T-helper 1 cell (primary cell): ENCODE measurements around the gene DAG1.

ENCODE experiments used
- DNase-seq, 5 donors: peaks; one replicate each; pipeline ENCODE4 v3.0.0-alpha.2; 2012 to 2020

The DAG1 gene

DNA sequence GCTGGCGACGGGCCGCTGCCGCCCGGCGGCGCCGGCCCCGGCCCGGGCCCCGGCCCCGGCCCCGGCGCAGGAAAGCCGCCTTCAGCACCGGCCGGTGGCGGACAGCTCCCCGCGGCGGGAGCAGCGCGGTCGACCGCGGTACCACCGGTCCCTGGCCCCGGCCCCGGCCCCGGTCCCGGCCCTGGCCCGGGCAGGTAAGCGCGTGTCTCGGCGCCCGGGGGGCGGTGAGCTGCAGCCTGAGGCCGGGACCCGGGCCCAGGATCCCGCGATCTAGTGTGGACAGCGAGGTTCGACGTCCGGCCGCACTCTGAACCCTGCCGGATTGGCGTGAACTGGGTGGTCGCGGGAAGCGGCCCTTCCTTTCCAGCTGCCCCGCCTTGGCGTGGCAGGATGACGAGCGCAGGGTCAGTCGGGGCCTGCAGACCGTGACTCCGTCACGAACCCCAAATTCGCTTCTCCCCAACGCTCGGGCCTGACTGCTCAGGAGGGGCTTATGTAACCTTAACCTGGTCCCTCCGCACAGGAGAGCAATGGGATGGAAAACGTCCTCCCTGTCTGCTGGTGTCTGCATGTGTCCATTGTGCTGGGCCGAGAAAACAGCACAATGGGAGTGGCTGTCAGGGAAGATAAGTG is 84.7 kb downstream of the DAG1 start:
- peak in 4 of 5 donors; percentile 17 to 48 (median 30) for DNase-seq

DNA sequence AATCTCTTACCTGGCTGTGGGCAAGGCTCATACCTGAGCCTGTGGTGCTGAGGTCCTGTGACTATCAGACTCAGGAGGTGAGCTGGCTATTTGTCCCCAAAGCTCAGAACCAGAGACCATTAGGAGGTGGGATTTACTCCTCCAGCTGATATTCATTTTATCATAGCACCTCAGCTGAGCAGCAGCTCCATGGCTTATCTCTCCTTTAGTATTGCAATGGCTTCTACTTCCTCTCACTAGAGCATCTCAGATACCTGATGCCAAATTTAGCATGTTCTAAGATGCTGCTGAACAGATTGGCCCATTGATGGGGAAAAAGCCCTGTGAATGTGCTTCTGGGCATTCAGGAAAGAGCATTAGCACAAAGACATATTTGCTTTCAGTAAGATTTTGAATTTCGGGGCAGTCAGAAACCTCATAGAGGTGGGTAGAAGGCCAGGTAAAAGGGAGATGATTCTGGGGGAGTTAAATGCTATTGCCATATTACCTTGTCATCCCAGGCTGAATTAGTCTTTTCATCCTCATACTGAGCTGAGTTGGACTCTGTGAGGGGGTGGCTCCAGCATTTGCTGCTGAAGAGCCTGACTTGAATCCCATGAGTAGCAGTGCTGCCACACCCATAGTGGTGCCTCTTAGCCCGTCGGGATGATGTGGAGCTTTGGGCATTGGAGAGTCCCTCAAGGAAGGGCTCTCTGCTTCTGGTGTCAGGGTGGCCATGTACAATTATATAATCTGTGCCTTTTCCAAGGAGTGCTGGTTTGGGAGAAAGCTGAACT is 86.6 kb downstream of the DAG1 start:
- no peak for DNase-seq

DNA sequence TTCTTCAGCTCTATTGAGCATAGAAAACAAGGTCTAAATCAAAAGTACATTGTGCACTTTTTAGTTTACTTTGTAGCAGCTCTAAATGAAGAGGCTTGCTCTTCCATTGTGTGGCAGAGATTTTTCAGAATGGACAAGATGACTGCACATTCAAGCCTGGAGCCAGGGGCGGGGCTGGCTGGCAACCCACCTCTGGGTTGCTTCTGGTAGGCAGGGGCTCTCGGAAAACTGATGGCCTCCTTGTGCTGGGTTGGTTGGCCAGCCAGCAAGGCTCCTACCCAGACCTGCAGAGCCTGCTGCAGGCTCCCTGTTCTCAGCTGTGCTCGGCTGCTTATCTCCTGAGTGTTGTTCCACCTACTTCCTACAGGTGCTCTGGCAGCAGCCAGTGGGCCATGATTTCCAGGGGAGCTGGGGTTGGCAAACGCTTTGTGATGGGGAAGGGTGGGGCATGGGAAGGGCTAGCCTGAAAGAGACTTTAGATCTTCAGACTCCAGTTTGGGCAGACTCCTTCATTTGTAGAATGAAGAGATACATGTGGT is 93.0 kb downstream of the DAG1 start:
- DNase-seq, result no peak

DNA sequence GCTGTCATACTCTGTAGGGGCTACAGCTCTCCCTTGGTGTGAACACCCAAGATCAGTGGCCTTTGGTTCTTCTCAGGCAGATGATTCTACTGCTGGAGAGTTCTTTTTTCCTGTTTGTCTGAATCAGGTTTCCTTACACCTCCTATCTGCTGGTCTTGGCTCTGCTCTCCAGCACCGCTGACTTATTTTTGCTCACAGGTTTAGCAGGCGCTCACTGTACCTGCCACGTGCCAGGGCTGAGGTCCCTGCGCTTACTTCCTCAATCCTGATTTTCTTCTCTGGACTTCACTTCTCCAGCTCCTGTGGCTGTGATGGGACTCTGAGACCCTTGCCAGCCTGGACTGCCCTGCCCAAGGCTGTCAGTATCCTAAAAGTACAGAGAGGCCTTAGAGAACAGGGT is 93.7 kb downstream of the DAG1 start:
- DNase-seq, result no peak

DNA sequence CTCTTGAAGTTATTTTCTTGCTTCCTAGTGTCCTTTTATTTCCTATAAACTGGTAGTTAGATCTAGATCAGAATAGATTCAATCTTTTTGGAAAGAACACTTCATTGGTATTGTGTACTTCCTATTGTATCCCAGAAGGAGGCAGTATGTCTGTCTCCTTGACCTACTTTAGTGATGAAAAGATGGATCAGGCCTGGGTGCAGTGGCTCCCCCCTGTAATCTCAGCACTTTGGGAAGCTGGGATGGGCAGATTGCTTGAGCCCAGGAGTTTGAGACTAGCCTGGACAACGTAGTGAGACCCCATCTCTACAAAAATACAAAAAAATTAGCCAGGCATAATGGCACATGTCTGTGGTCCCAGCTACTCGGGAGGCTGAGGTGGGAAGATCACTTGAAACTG is 96.2 kb downstream of the DAG1 start:
- DNase-seq, result no peak

DNA sequence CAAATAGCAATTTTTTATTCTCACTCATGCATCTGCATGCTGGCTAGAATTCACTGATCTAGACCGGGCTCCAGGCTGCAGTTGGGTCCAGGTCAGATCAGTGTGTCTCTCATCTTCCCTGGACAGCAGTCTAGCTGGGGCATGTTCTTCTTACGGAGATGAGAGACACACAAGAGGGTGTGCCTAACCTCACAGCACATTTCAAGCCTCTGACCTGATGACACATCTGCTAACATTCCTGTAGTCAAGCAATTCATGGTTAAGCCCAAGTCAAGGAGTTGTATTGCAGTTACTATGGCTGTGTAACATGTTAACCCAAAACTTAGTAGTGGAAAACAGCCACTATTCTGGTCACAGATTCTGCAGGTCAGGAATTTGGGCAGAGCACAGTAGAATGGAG is 97.3 kb downstream of the DAG1 start:
- no peak for DNase-seq

DNA sequence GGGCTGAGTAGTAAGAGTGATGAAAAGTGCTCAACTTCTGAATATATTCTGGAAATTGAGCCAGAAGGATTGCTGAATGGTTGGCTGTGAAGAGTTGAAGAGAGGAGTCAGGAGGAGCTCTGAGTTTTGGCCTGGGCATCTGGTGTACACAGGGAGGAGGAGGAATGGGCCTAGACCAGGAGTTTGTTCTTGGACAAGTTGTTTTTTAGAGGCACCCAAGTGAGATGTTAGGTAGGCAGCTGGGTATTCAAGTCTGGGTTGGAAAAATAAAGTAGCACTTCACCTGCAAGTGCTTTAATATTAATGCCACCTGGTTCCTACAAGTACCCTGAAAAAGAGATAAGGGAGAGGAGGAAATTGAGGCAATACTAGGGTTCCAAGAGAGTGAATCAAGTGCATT is 98.9 kb downstream of the DAG1 start:
- no peak for DNase-seq

DNA sequence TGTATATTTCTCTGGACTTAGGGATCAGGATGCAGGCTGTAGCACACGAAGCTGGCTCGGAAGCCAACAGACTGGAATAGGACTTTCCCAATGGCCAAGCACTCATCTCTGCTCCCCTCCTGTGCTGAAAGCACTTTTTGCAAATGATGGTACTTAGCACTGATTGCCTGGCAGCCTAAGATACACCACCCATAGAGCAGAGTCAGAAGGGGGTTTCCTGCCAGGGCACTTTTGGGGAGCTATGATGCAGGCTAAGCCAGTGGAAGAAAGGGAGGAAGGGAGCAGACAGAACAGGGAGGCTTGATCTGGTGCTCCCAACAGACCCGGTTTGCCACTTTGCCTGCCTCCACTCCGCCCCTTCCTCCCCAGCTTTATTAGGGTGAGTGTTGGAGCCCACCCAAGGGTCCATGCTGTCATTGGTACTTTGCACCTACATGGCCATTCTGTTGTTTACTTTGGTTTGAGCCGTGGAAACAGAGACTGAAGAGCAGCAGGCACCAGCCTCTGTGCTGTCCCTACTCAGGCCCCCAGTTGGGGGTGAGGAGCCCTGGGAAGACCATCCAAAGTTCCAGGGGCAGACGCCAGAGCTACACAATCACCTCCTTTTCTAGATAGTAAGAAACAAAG is 100.1 kb downstream of the DAG1 start:
- no peak for DNase-seq

DNA sequence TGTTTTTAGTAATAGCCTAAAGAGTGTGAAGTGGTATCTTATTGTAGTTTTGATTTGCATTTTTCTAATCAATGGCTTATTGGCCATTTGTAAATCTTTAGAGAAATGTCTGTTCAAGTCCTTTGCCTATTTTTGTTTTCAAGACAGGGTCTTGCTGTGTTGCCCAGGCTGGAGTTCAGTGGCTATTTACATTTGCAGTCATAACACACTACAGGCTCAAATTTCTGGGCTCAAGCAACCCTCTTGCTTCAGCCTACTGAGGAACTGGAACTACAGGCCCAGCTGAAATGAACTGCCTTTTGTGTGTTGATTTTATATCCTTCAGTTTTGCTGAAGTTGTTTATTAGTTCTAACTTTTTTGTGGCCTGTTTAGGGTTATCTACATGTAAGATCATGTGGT is 112.1 kb downstream of the DAG1 start:
- no peak for DNase-seq
